Mesendoderm (in vitro differentiated cells): ENCODE results near the gene EFCAB7. TPM values are rescaled to one million over a fixed set of nuclear protein-coding genes. Genes with fewer than 3 reads are reported as not detected.

ENCODE experiments used
- small RNA-seq: library from polyadenylated mRNA; stranded (forward); fragments of <200 nt; extraction: miRNeasy Mini kit (QIAGEN cat#:217004); gene quantifications from one replicate; pipeline ENCODE3, GENCODE V24; 2013; ENCODE audit not compliant: insufficient read depth

EFCAB7 gene

Small RNAs within 50 kb of the gene (small RNA-seq; reads per million reads assigned to genes)
- gene RF02105 (not detected), gene RF02106 (not detected), gene RF02107 (not detected), gene RF02108 (not detected), gene RF02109 (not detected), gene RF02110 (not detected), gene RN7SL488P (not detected), gene RNU7-123P (not detected)
